Measurements from ENCODE around the gene CLDND1. TPM values are rescaled to one million over a fixed set of nuclear protein-coding genes. Genes with fewer than 3 reads are reported as not detected.

Gene CLDND1
- total RNA-seq, 4 donors from 2014 or later: 47.5 to 115 (median 87.2) TPM

DNA sequence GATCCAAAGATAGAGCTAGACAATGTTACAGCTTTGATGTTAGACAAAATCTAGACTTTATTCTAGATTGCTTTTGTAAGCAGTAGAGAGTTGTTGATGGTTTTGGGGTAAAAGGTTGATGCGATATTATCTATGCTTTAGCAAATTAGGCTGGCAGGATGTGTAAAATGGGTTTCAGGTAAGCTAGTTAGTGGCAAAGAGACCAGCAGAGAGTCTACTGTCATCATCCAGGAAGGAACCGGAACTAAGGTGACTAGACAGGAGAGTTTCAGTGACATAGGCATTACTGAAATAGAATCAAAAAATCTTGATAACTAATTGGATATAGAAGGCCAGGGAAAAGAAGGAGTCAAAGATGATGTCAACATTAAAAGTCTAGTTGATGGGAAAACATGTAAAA is 14.1 kb downstream of the CLDND1 start:
- no peak overlapping the region for H3K4me3 ChIP-seq
- no peaks in the 10 kb centered on the region for H3K36me3 ChIP-seq
- peaks cover 5 to 14% of the 10 kb centered on the region in 2 donors for H3K4me1 ChIP-seq
- no peak for ATAC-seq
- in situ Hi-C loops (cut with MboI; ENCODE audit: low sequenced_read_pairs in 4 of 4): no loop called here
- intact Hi-C loops (cut with DNase I; ENCODE audit: low total_unique reads): no loop called here
- no peaks in the 10 kb centered on the region for H3K9me3 ChIP-seq
- H3K27me3 ChIP-seq: no peaks in the 10 kb centered on the region
- no peak for DNase-seq
- H3K27ac ChIP-seq: no peak overlapping the region
- TF ChIP-seq, protein P1, sequence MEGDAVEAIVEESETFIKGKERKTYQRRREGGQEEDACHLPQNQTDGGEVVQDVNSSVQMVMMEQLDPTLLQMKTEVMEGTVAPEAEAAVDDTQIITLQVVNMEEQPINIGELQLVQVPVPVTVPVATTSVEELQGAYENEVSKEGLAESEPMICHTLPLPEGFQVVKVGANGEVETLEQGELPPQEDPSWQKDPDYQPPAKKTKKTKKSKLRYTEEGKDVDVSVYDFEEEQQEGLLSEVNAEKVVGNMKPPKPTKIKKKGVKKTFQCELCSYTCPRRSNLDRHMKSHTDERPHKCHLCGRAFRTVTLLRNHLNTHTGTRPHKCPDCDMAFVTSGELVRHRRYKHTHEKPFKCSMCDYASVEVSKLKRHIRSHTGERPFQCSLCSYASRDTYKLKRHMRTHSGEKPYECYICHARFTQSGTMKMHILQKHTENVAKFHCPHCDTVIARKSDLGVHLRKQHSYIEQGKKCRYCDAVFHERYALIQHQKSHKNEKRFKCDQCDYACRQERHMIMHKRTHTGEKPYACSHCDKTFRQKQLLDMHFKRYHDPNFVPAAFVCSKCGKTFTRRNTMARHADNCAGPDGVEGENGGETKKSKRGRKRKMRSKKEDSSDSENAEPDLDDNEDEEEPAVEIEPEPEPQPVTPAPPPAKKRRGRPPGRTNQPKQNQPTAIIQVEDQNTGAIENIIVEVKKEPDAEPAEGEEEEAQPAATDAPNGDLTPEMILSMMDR (IDR thresholded peaks at IDR 0.05 in 4 of 5, conservative IDR thresholded peaks at IDR 0.05 in 1 of 5): no peak
- no peak for TF ChIP-seq POLR2A (IDR thresholded peaks at IDR 0.05)

DNA sequence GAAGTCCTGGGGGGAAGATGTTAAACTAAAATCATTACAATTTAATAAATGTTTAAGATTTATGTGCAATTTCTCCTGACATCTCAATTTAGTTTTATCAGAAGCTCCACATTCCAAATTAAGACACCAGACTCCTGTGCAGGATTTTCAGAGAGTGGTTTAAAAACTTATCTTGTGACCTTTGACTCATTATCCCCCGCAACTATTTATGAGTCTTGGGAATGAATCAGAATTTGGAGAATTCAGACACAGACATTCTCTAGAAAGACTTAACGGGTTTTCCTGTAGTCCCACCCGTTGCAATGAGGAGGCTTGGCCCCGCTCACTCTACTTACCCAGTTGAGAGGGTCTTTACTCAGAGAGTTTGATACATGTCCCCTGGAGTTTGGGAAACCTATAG is 18.2 kb downstream of the CLDND1 start:
- ATAC-seq (no peak), DNase-seq (no peak)
- Histone ChIP-seq H3K4me1 (no peaks in the 10 kb centered on the region), H3K9me3 (no peaks in the 10 kb centered on the region), H3K27ac (no peak overlapping the region), H3K4me3 (no peak overlapping the region), H3K36me3 (no peaks in the 10 kb centered on the region), H3K27me3 (no peaks in the 10 kb centered on the region)
- TF ChIP-seq POLR2A (IDR thresholded peaks at IDR 0.05): no peak
- TF ChIP-seq, protein P1 (IDR thresholded peaks at IDR 0.05 in 4 of 5, conservative IDR thresholded peaks at IDR 0.05 in 1 of 5): no peak
- in situ Hi-C loops (cut with MboI; ENCODE audit: low sequenced_read_pairs in 4 of 4): no loop called here
- intact Hi-C loops (cut with DNase I; ENCODE audit: low total_unique reads): no loop called here

GRCh38 chr3:98501863-98502576 is 20.7 kb downstream of the CLDND1 start:
- ATAC-seq (no peak), DNase-seq (no peak)
- Histone ChIP-seq H3K36me3 (no peaks in the 10 kb centered on the region), H3K27me3 (no peaks in the 10 kb centered on the region), H3K9me3 (no peaks in the 10 kb centered on the region), H3K27ac (no peak overlapping the region), H3K4me3 (no peak overlapping the region), H3K4me1 (no peaks in the 10 kb centered on the region)
- TF ChIP-seq POLR2A (IDR thresholded peaks at IDR 0.05): no peak
- TF ChIP-seq, protein P1 (IDR thresholded peaks at IDR 0.05 in 4 of 5, conservative IDR thresholded peaks at IDR 0.05 in 1 of 5): no peak
- intact Hi-C loops (cut with DNase I; ENCODE audit: low total_unique reads): no loop called here
- in situ Hi-C loops (cut with MboI; ENCODE audit: low sequenced_read_pairs in 4 of 4): no loop called here

GRCh38 chr3:98501270-98501669 is 21.4 kb downstream of the CLDND1 start:
- in situ Hi-C loops (cut with MboI; ENCODE audit: low sequenced_read_pairs in 4 of 4): no loop called here
- H3K4me3 ChIP-seq: no peak overlapping the region
- H3K36me3 ChIP-seq: no peaks in the 10 kb centered on the region
- H3K27ac ChIP-seq: no peak overlapping the region
- DNase-seq: no peak
- no peaks in the 10 kb centered on the region for H3K9me3 ChIP-seq
- no peaks in the 10 kb centered on the region for H3K27me3 ChIP-seq
- H3K4me1 ChIP-seq: no peaks in the 10 kb centered on the region
- no peak for ATAC-seq
- intact Hi-C loops (cut with DNase I; ENCODE audit: low total_unique reads): no loop called here
- no peak for TF ChIP-seq POLR2A (IDR thresholded peaks at IDR 0.05)
- TF ChIP-seq, protein P1 (IDR thresholded peaks at IDR 0.05 in 4 of 5, conservative IDR thresholded peaks at IDR 0.05 in 1 of 5): no peak

DNA sequence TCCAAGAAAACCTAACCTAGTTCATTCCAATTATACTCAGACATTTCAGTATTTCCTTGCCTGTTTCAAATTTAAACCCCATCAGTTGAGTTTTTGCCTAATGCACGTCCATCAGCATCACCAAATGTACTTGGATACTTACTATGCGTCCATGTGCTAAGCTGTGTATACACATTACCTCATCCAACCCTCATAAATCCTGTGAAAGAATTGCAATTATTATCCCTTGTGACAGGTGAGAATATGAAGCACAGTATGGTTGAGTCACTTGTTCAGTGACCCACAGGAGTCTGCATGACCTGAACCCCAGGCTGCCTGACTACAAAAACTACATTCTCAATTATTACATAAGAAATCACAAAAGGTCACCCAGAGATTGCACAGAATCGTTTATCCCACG is 22.7 kb downstream of the CLDND1 start:
- Histone ChIP-seq H3K27me3 (no peaks in the 10 kb centered on the region), H3K36me3 (no peaks in the 10 kb centered on the region), H3K9me3 (no peaks in the 10 kb centered on the region), H3K4me3 (no peak overlapping the region), H3K27ac (no peak overlapping the region), H3K4me1 (no peaks in the 10 kb centered on the region)
- DNase-seq: no peak
- intact Hi-C loops (cut with DNase I; ENCODE audit: low total_unique reads) (no loop called here), in situ Hi-C loops (cut with MboI; ENCODE audit: low sequenced_read_pairs in 4 of 4) (no loop called here)
- TF ChIP-seq POLR2A (IDR thresholded peaks at IDR 0.05): no peak
- TF ChIP-seq, protein P1 (IDR thresholded peaks at IDR 0.05 in 4 of 5, conservative IDR thresholded peaks at IDR 0.05 in 1 of 5): no peak
- ATAC-seq: no peak
